NCI-H2029 (cell line): ENCODE data around the gene RELL2.

ENCODE experiments used
- DNase-seq: peaks from one replicate; lab custom pipeline; 2025; lab: John Stamatoyannopoulos, UW

RELL2 gene

DNA sequence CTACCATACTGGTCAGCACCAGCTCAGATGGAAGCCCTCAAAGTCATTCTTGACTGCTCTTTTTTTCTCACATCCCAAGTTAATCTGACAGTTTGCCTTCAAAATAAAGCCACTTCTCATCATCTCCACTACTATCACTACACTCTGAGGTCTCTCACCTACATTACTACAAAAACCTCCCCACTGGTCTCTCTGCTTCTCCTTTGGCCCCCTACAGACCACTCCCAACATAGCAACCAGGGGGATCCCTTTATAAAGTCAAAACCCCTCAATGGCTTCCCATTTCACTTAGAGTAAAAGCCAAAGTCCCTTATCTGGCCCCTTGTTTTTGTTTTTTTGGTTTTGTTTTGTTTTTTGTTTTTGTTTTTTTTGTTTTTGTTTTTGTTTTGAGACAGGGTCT lies 40.6 kb downstream of the RELL2 start:
- no peak for DNase-seq

DNA sequence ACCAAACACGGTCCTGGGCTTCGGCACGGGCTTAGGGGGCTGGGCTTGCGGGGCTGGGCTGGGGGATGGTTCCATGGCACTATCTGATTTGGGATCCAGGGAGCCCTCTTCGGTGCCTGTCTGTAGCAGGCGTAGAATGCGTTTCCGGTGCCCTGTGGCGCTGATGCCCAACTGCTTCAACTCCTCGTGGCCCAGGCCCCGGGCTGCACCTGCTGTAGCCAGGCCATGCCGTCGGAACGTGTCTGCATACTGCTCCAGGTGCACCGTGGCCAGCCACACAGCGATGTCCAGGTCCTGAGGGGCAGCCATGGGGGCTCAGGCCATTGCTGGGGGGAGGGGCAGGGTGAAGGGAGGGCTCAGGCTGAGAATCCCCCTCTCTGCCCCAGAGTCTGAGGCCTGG lies 43.4 kb downstream of the RELL2 start:
- no peak for DNase-seq

DNA sequence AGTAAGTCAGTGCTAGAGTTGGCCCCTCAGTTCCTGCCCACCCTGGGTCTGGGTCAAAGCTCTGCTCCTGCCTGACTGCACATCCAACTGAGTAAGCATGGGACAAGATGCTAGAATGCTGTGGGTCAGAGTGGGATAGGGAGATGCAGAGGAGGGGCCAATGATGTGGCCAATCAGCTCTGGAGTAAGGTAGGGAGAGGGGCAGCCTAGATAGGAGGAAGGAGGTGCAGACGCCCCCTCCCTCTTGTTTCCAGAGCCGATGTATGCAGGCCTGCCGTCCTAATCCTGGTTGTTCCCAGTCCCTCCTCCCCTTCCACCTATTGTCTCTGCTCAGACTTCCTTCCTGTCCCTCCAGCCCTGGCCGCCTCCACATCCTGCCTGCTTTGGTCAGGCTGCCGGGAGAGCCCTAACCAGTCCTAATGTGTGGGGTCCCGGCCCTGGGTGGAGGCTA lies 44.0 kb downstream of the RELL2 start:
- no peak for DNase-seq

DNA sequence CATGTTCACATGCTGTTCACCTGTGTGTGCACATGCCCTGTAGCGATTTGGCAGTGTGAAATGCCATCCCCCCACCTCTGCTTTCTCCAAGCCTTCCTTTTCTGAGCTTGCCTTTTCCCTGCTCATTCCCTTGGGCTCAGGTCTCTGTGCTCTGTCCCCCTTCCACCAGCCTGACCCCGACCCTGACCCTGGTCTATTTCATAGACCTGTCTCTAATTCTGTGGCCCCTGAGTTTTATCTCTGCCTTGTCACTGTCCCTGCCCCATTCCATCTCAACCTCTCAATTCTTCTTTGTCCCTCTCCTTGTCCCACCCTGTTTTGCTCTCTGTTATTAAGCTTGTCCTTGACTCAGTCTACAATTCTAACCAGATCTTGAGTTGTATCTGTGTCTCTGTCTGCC lies 44.5 kb downstream of the RELL2 start:
- no peak for DNase-seq

DNA sequence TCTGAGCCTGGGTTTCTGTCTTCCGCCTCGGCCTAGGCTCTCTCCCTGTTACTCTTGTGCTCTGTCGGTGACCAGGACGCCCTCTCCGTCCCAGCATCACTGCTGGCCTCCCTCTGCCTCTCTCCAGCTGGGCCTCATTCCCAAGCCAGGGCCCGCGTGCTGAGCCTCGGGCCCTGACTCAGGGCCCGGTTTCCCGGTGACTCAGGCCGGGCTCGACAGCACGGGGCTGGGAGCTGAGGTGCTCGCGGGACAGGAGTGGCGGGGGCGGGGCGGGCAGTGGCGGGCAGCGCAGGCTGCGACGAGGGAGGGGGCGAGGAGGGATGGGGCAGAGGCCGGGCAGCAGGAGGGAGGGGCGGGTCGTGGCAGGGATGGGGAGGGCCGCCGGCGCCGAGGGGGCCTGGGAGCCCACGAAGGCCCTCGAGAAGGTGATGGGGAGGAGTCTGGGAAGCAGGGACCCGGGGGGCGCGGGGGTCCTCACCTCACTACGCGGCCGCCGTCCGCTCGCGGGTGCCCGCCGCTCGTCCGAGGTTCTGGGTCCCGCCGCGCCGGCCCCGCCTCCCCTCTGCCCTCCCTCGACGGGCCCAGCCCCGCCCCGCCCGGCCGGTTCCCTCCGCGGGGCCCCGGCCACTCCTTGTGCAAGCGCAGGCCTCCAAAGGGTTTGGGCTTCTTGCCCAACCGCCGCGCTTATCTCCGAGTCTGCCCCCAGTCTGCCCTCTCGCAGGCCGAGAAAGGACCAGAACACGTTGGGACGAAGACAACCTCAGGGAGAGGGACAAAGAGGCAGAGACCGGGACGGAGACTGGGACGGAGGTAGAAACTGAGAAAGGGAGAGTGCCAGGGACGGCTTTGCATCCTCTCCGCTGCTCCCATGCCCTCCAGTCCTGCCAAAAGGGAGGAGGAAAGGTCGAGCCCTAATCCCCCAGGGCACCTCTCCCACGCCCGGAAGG lies 45.2 kb downstream of the RELL2 start, which contains the start of gene ARAP3:
TSS of gene ARAP3 (minus strand) at position 536 of the 947 bp plus-strand sequence. CDS start 1,744 bp downstream, outside the sequence.
- no peak for DNase-seq

DNA sequence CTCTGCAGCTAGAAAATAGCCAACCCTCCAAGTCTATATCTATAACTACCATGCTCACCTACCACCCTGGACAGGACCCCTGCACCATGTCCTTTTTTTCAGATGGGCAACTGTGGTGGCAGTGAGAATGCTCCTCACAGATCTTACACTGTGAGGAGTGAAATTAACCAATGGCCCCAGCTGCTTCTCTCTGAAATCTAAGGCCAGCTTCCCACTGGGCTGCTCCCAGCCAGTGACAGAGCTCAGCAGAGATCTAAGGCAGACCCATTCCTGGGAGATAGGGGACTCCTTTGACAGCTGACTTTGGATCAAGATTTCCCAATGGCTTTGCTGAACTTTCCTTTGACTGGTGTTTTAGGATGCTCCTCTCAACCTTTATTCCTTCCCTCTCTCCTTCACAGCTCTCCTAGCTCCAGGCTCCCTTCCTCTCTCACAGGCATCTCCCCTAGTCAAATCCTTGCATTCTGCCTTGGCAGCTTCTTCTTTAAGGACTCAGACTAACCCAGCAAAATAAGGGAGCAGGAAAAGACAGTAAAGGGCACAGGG lies 46.9 kb downstream of the RELL2 start:
- DNase-seq = no peak

DNA sequence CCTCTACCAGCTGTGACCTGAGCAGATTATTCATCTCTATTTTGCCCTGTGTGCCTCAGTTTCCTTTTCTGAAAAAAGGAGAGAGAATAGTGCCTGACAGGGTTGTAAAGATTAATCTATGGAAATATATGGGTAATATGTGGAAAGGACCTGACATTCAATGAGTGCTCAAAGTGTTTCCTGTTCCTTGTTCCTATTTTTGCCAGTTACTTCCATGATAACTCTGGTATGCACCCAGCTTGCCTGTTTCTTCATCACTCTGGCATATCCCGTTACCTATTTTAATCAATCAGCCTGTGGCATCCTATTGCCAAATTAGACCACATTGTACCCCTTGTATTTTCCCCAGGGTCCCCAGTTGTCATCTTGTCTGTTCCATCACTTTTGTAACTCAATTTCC lies 48.8 kb downstream of the RELL2 start:
- DNase-seq = no peak

DNA sequence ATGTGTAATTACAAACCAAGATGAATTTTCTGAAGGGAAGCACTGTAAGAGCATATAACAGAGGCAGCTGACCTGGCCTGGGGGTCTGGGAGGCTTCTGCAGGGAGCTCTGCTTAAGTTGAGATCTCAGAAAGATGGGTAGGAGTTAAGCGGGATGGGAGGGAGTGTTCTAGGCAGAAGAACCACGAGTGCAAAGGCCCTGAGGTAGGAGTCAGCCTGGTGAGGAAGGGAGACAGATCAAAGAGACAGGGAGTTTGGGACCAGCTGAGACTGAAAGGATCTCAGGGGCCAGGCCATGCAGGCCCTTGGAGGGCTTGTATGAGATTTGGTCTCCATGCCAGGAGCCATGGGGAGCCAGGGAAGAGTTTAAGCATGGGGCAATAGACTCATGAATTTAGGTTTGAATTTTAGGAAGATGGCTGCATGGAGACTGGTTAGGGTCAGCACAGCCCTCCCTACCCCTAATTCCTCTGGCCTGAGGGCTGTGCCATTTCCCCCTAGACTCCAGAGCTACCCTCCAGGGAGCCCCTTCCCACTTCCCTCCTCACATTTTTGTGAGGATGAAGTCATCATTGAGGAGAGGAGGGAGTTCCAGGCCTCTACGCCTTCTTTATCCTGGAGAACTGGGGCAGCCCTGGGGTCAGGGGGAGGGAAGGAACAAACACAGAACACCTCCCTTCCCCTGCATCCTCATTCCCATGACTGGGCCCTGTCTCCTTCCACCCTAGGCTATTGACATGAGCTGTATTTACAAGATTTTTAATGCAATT lies 50.0 kb downstream of the RELL2 start:
- DNase-seq = no peak
